ENCODE data around the gene SHANK1. TPM values are rescaled to one million over a fixed set of nuclear protein-coding genes. Genes with fewer than 3 reads are reported as not detected.

Gene SHANK1
- total RNA-seq, 4 donors from 2014 or later, result 0.10 to 0.45 TPM; not detected in 2

- Histone ChIP-seq H3K4me3 (replicated peaks in 1 of 3) (no peak overlapping the region), H3K4me1 (no peaks in the 10 kb centered on the region), H3K27me3 (no peaks in the 10 kb centered on the region), H3K27ac (no peak overlapping the region), H3K36me3 (no peaks in the 10 kb centered on the region), H3K9me3 (no peaks in the 10 kb centered on the region)
- TF ChIP-seq CTCF (IDR thresholded peaks at IDR 0.05), result no peak
- no peak for TF ChIP-seq POLR2A (IDR thresholded peaks at IDR 0.05)
- WGBS, 2 donors, result 32 to 36% methylated on average over 22 of the region's 22 CpGs
- intact Hi-C loops (cut with DNase I), result no loop called here
- DNase-seq, result no peak
Observed at GRCh38 chr19:50703915-50704796, 15.4 kb downstream of the SHANK1 start.

- Histone ChIP-seq H3K4me3 (replicated peaks in 1 of 3) (no peak overlapping the region), H3K4me1 (no peaks in the 10 kb centered on the region), H3K27ac (no peak overlapping the region), H3K36me3 (no peaks in the 10 kb centered on the region), H3K9me3 (no peaks in the 10 kb centered on the region), H3K27me3 (no peaks in the 10 kb centered on the region)
- no peak for DNase-seq
- WGBS, 2 donors, result 45 to 50% methylated on average over 32 to 34 of the region's 47 CpGs
- TF ChIP-seq CTCF (IDR thresholded peaks at IDR 0.05), result no peak
- TF ChIP-seq POLR2A (IDR thresholded peaks at IDR 0.05), result no peak
- intact Hi-C loops (cut with DNase I), result no loop called here
Observed at GRCh38 chr19:50702871-50703829, 16.5 kb downstream of the SHANK1 start.

GRCh38 chr19:50702158-50702870 lies 17.3 kb downstream of the SHANK1 start:
- no peak for DNase-seq
- H3K27me3 ChIP-seq, result no peaks in the 10 kb centered on the region
- H3K4me3 ChIP-seq (replicated peaks in 1 of 3), result no peak overlapping the region
- 28 to 44% methylated on average over 14 to 17 of the region's 23 CpGs for WGBS, 2 donors
- no peaks in the 10 kb centered on the region for H3K9me3 ChIP-seq
- intact Hi-C loops (cut with DNase I), result no loop called here
- no peak for TF ChIP-seq POLR2A (IDR thresholded peaks at IDR 0.05)
- no peak overlapping the region for H3K27ac ChIP-seq
- H3K36me3 ChIP-seq, result no peaks in the 10 kb centered on the region
- H3K4me1 ChIP-seq, result no peaks in the 10 kb centered on the region

- H3K9me3 ChIP-seq, result no peaks in the 10 kb centered on the region
- H3K27ac ChIP-seq, result no peak overlapping the region
- WGBS, 2 donors, result 90 to 91% methylated on average over 13 of the region's 13 CpGs
- intact Hi-C loops (cut with DNase I), result no loop called here
- no peak overlapping the region for H3K4me3 ChIP-seq (replicated peaks in 1 of 3)
- no peaks in the 10 kb centered on the region for H3K36me3 ChIP-seq
- DNase-seq, result no peak
- no peaks in the 10 kb centered on the region for H3K27me3 ChIP-seq
- TF ChIP-seq POLR2A (IDR thresholded peaks at IDR 0.05), result no peak
- TF ChIP-seq CTCF (IDR thresholded peaks at IDR 0.05), result no peak
- H3K4me1 ChIP-seq, result no peaks in the 10 kb centered on the region
Observed at GRCh38 chr19:50701367-50701985, 18.1 kb downstream of the SHANK1 start.

All from thyroid gland (tissue), 4 donors.